ENCODE data around the gene ABHD6. TPM values are rescaled to one million over a fixed set of nuclear protein-coding genes. Genes with fewer than 3 reads are reported as not detected.
"Not testable (repeated sequence)": the region's sequence is repeated elsewhere in the genome, so short reads cannot be mapped to it uniquely, and the experiment has no call there.

ABHD6 gene
- total RNA-seq, 8 experiments from 2014 or later = 2.6 to 21.1 (median 7.3) TPM

- in situ Hi-C loops (cut with MboI; ENCODE audit: low pct_unique_long_range_greater_than_20kb in 2 of 9, low sequenced_read_pairs in 9 of 9, unreplicated experiment in 9 of 9) = no loop called here
- WGBS, 10 experiments = 49 to 100% (median 75%) methylated on average over 2 to 6 of the region's 7 CpGs; no CpG with 5 or more reads in 1 of the 10 experiments
- Histone ChIP-seq H3K4me3 (no peak overlapping the region), H3K27ac (no peak overlapping the region), H3K4me1 (replicated peaks in 1 of 2) (no peaks in the 10 kb centered on the region)
- ATAC-seq (replicated peaks in 6 of 8) = peak in 3 of 8 experiments; percentile 3 to 65 (median 61)
Measured at GRCh38 chr3:58214484-58215316, 22.9 kb upstream of the ABHD6 start.

- 33 to 78% (median 62%) methylated on average over 3 to 7 of the region's 10 CpGs; no CpG with 5 or more reads in 2 of the 10 experiments for WGBS, 10 experiments
- Histone ChIP-seq H3K4me3 (no peak overlapping the region), H3K4me1 (replicated peaks in 1 of 2) (no peaks in the 10 kb centered on the region), H3K27ac (no peak overlapping the region)
- ATAC-seq (replicated peaks in 6 of 8) = peak in 4 of 8 experiments; percentile 34 to 60 (median 41)
- in situ Hi-C loops (cut with MboI; ENCODE audit: low pct_unique_long_range_greater_than_20kb in 2 of 9, low sequenced_read_pairs in 9 of 9, unreplicated experiment in 9 of 9) = no loop called here
Measured at GRCh38 chr3:58215317-58216025, 22.1 kb upstream of the ABHD6 start.

GRCh38 chr3:58216496-58217195 lies 20.9 kb upstream of the ABHD6 start:
- in situ Hi-C loops (cut with MboI; ENCODE audit: low pct_unique_long_range_greater_than_20kb in 2 of 9, low sequenced_read_pairs in 9 of 9, unreplicated experiment in 9 of 9) = no loop called here

GRCh38 chr3:58217209-58217811 lies 20.3 kb upstream of the ABHD6 start:
- no peak overlapping the region for H3K27ac ChIP-seq
- ATAC-seq (replicated peaks in 6 of 8) = peak; percentile 57 to 96 (median 74)
- H3K4me1 ChIP-seq (replicated peaks in 1 of 2) = no peaks in the 10 kb centered on the region
- 6 to 60% (median 30%) methylated on average over 2 to 10 of the region's 15 CpGs; no CpG with 5 or more reads in 1 of the 10 experiments for WGBS, 10 experiments
- in situ Hi-C loops (cut with MboI; ENCODE audit: low pct_unique_long_range_greater_than_20kb in 2 of 9, low sequenced_read_pairs in 9 of 9, unreplicated experiment in 9 of 9) = no loop called here
- H3K4me3 ChIP-seq = no peak overlapping the region

More at GRCh38 chr3:58216496-58217195, 20.9 kb upstream of the ABHD6 start:
- peak in 2 of 8 experiments; percentile 6 to 17 for ATAC-seq (replicated peaks in 6 of 8)
- WGBS, 10 experiments = 26 to 77% (median 48%) methylated on average over 2 to 8 of the region's 10 CpGs; no CpG with 5 or more reads in 1 of the 10 experiments
- Histone ChIP-seq H3K4me3 (no peak overlapping the region), H3K27ac (no peak overlapping the region), H3K4me1 (replicated peaks in 1 of 2) (no peaks in the 10 kb centered on the region)

GRCh38 chr3:58218904-58219303 lies 18.7 kb upstream of the ABHD6 start:
- no peak overlapping the region for H3K4me3 ChIP-seq
- H3K4me1 ChIP-seq (replicated peaks in 1 of 2) = no peaks in the 10 kb centered on the region
- WGBS, 10 experiments = 80 to 100% (median 93%) methylated on average over 1 of the region's 1 CpG; no CpG with 5 or more reads in 2 of the 10 experiments
- no peak overlapping the region for H3K27ac ChIP-seq
- in situ Hi-C loops (cut with MboI; ENCODE audit: low pct_unique_long_range_greater_than_20kb in 2 of 9, low sequenced_read_pairs in 9 of 9, unreplicated experiment in 9 of 9) = no loop called here
- no peak for ATAC-seq (replicated peaks in 6 of 8)

- in situ Hi-C loops (cut with MboI; ENCODE audit: low pct_unique_long_range_greater_than_20kb in 2 of 9, low sequenced_read_pairs in 9 of 9, unreplicated experiment in 9 of 9) = no loop called here
- no peak overlapping the region for H3K27ac ChIP-seq
- H3K4me3 ChIP-seq = no peak overlapping the region
- WGBS, 10 experiments = 57 to 83% (median 75%) methylated on average over 2 to 6 of the region's 8 CpGs; no CpG with 5 or more reads in 2 of the 10 experiments
- H3K4me1 ChIP-seq (replicated peaks in 1 of 2) = no peaks in the 10 kb centered on the region
- no peak for ATAC-seq (replicated peaks in 6 of 8)
Measured at GRCh38 chr3:58222161-58222724, 15.3 kb upstream of the ABHD6 start.

- no peak overlapping the region for H3K27ac ChIP-seq
- no peaks in the 10 kb centered on the region for H3K4me1 ChIP-seq (replicated peaks in 1 of 2)
- in situ Hi-C loops (cut with MboI; ENCODE audit: low pct_unique_long_range_greater_than_20kb in 2 of 9, low sequenced_read_pairs in 9 of 9, unreplicated experiment in 9 of 9) = no loop called here
- H3K4me3 ChIP-seq = no peak overlapping the region
- no peak for ATAC-seq (replicated peaks in 6 of 8)
- WGBS, 10 experiments = 62 to 93% (median 89%) methylated on average over 1 to 3 of the region's 4 CpGs; no CpG with 5 or more reads in 3 of the 10 experiments
Measured at GRCh38 chr3:58223855-58224254, 13.7 kb upstream of the ABHD6 start.

DNA sequence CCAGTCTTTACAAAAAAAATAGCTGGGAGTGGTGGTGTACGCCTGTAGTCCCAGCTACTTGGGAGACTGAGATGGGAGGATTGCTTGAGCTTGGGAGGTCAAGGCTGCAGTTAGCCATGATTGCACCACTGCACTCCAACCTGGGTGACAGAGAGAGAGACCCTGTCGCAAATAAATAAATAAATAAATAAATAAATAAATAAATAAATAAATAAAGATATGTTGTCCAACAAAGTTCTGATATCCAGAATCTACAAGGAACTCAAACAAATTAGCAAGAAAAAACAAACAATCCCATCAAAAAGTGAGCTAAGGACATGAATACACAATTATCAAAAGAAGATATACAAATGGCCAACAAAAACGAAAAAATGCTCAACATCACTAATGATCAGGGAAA lies 9.7 kb upstream of the ABHD6 start:
- H3K27ac ChIP-seq; in situ Hi-C loops (cut with MboI; ENCODE audit: low pct_unique_long_range_greater_than_20kb in 2 of 9, low sequenced_read_pairs in 9 of 9, unreplicated experiment in 9 of 9); H3K4me1 ChIP-seq (replicated peaks in 1 of 2); H3K4me3 ChIP-seq; ATAC-seq (replicated peaks in 6 of 8): not testable (repeated sequence)
- 21 to 100% (median 79%) methylated on average over 1 to 3 of the region's 3 CpGs; no CpG with 5 or more reads in 1 of the 10 experiments for WGBS, 10 experiments

DNA sequence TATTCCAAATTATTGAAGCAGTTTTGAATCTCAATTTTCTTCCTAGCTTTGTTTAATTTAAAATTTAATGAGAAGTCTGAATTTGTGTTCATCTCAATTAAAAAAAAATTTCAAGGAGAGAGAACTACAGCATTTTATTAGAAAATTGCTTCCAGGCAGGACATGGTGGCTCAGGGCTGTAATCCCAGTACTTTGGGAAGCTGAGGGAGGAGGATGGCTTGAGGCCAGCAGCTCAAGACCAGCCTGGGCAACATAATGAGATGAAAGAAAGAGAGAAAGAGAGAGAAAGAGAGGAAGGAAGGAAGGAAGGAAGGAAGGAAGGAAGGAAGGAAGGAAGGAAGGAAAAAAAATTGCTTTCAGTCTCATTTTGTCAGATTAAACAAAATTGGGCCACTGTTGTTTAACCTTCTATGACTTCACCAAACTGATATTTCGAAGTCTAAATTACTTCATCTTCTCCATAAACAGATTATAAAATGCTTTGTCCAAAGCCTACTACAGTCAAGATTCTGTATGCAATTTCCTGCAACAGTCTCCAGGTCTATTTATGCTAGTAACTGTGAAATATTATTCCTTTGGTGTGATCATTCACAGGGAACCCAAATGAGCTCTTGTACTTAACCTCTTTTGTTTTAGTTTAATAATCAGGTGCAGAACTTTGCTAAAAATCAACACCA lies 6.6 kb upstream of the ABHD6 start:
- in situ Hi-C loops (cut with MboI; ENCODE audit: low pct_unique_long_range_greater_than_20kb in 2 of 9, low sequenced_read_pairs in 9 of 9, unreplicated experiment in 9 of 9) = no loop called here
- no peak for ATAC-seq (replicated peaks in 6 of 8)

GRCh38 chr3:58231666-58232065 lies 5.9 kb upstream of the ABHD6 start:
- ATAC-seq (replicated peaks in 6 of 8) = no peak
- in situ Hi-C loops (cut with MboI; ENCODE audit: low pct_unique_long_range_greater_than_20kb in 2 of 9, low sequenced_read_pairs in 9 of 9, unreplicated experiment in 9 of 9) = no loop called here
- no peak overlapping the region for H3K4me3 ChIP-seq
- no peak overlapping the region for H3K27ac ChIP-seq
- no peaks in the 10 kb centered on the region for H3K4me1 ChIP-seq (replicated peaks in 1 of 2)
- WGBS, 10 experiments = 0 to 85% (median 54%) methylated on average over 2 of the region's 2 CpGs

More for the DNA sequence above, 6.6 kb upstream of the ABHD6 start:
- Histone ChIP-seq H3K4me3 (no peak overlapping the region), H3K27ac (no peak overlapping the region), H3K4me1 (replicated peaks in 1 of 2) (no peaks in the 10 kb centered on the region)
- WGBS, 10 experiments = 0% methylated on average over 1 of the region's 1 CpG; no CpG with 5 or more reads in 4 of the 10 experiments

DNA sequence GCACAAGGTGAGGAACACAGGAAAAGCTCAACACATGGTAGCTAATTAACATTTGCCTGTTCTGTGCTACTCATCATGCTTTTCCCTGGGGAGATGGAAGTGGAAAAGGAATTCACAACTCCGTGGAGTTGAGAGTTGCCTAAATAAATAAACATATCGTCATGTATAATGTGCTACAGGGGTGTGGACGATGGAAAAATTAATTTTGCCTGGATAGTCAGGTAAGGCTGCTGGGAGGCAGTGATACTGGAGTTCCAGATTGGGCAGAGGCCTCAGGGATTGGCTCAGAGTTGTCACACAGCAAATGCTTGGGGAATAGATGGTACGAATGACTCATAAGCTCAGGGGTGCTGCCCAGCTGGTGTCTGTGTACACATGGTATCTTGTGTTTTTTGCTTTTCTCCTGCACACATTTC lies 3.1 kb upstream of the ABHD6 start:
- no peak overlapping the region for H3K4me3 ChIP-seq
- in situ Hi-C loops (cut with MboI; ENCODE audit: low pct_unique_long_range_greater_than_20kb in 2 of 9, low sequenced_read_pairs in 9 of 9, unreplicated experiment in 9 of 9) = no loop called here
- 0 to 70% (median 34%) methylated on average over 1 to 4 of the region's 4 CpGs; no CpG with 5 or more reads in 3 of the 10 experiments for WGBS, 10 experiments
- H3K27ac ChIP-seq = no peak overlapping the region
- ATAC-seq (replicated peaks in 6 of 8) = peak in 3 of 8 experiments; percentile 2 to 12 (median 8)
- H3K4me1 ChIP-seq (replicated peaks in 1 of 2) = no peaks in the 10 kb centered on the region

DNA sequence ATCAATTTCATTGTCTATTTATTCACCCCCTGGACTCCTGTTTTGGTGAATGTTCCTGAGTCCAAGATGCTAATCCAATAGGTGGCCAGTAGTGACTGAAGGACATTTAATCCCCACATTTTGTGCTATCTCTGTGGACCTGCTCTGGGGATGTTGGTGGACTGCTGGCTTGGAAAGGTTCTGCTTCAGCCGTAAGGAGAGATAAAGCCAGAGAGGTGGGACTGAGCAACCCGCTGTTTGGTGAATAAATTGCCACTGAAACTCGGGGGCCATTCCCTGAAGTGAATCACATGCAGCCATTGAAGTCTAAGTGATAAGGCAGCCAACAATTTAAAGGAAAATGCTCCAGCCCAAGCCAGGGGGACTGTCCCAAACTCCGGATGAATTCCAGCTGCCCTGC lies 1.6 kb upstream of the ABHD6 start:
- 50 to 80% (median 62%) methylated on average over 2 to 4 of the region's 4 CpGs; no CpG with 5 or more reads in 6 of the 10 experiments for WGBS, 10 experiments
- Histone ChIP-seq H3K27ac (no peak overlapping the region), H3K4me1 (replicated peaks in 1 of 2) (no peaks in the 10 kb centered on the region), H3K4me3 (no peak overlapping the region)
- in situ Hi-C loops (cut with MboI; ENCODE audit: low pct_unique_long_range_greater_than_20kb in 2 of 9, low sequenced_read_pairs in 9 of 9, unreplicated experiment in 9 of 9) = no loop called here
- ATAC-seq (replicated peaks in 6 of 8) = no peak
